ENCODE measurements around the gene ZNF296.

Gene ZNF296

GRCh38 chr19:45079911-45080370 lies 3.7 kb upstream of the ZNF296 start:
- no peak for DNase-seq

GRCh38 chr19:45079063-45079910 lies 3.0 kb upstream of the ZNF296 start, which contains the start of gene GEMIN7:
GEMIN7 (plus strand) TSS chr19:45079260; CDS start chr19:45090115, 10,855 bp downstream.
- peak; percentile 52 to 77 (median 63) for DNase-seq

GRCh38 chr19:45078390-45079062 lies 2.2 kb upstream of the ZNF296 start:
- no peak for DNase-seq

- DNase-seq = no peak
Observed at GRCh38 chr19:45076851-45077730, 813 bp upstream of the ZNF296 start.

- peak in 3 of 5 donors; percentile 23 to 64 (median 24) for DNase-seq
Observed at GRCh38 chr19:45075301-45076028, 813 bp downstream of the ZNF296 start.

GRCh38 chr19:45074744-45075300 lies 1.5 kb downstream of the ZNF296 start:
- no peak for DNase-seq

GRCh38 chr19:45071969-45072790 lies 4.1 kb downstream of the ZNF296 start:
- DNase-seq = no peak

GRCh38 chr19:45071545-45071938 lies 4.7 kb downstream of the ZNF296 start:
- no peak for DNase-seq

- DNase-seq = no peak
Observed at GRCh38 chr19:45070861-45071544, 5.3 kb downstream of the ZNF296 start.

- no peak for DNase-seq
Observed at GRCh38 chr19:45070214-45070613, 6.1 kb downstream of the ZNF296 start.

GRCh38 chr19:45069056-45069455 lies 7.2 kb downstream of the ZNF296 start:
- no peak for DNase-seq

- no peak for DNase-seq
Observed at GRCh38 chr19:45068041-45068440, 8.2 kb downstream of the ZNF296 start.

GRCh38 chr19:45066921-45067661 lies 9.2 kb downstream of the ZNF296 start:
- DNase-seq = no peak

- DNase-seq = no peak
Observed at GRCh38 chr19:45063851-45064801, 12.2 kb downstream of the ZNF296 start.

GRCh38 chr19:45061965-45062364 lies 14.3 kb downstream of the ZNF296 start:
- DNase-seq = no peak

GRCh38 chr19:45059258-45059965 lies 16.9 kb downstream of the ZNF296 start:
- peak; percentile 55 to 83 (median 72) for DNase-seq

- DNase-seq = no peak
Observed at GRCh38 chr19:45058622-45059159, 17.6 kb downstream of the ZNF296 start.
